Occipital lobe (tissue), 2 donors: ENCODE data around the gene SUV39H1. TPM values are rescaled to one million over a fixed set of nuclear protein-coding genes. Genes with fewer than 3 reads are reported as not detected.
A peak's percentile ranks its signal among the peaks of the same experiment; 100 is the strongest.
"Not testable (repeated sequence)": the region's sequence is repeated elsewhere in the genome, so short reads cannot be mapped to it uniquely, and the experiment has no call there.

Experiments
- DNase-seq: peaks from one replicate; lab custom pipeline; 2025; lab: John Stamatoyannopoulos, UW
- total RNA-seq: library from RNA; depleted of rRNA; stranded (reverse); fragments of >200 nt; gene quantifications from one replicate; pipeline ENCODE4 v1.2.3, GENCODE V29; 2014

Gene SUV39H1, protein sequence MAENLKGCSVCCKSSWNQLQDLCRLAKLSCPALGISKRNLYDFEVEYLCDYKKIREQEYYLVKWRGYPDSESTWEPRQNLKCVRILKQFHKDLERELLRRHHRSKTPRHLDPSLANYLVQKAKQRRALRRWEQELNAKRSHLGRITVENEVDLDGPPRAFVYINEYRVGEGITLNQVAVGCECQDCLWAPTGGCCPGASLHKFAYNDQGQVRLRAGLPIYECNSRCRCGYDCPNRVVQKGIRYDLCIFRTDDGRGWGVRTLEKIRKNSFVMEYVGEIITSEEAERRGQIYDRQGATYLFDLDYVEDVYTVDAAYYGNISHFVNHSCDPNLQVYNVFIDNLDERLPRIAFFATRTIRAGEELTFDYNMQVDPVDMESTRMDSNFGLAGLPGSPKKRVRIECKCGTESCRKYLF
- total RNA-seq = 2.8 TPM

DNA sequence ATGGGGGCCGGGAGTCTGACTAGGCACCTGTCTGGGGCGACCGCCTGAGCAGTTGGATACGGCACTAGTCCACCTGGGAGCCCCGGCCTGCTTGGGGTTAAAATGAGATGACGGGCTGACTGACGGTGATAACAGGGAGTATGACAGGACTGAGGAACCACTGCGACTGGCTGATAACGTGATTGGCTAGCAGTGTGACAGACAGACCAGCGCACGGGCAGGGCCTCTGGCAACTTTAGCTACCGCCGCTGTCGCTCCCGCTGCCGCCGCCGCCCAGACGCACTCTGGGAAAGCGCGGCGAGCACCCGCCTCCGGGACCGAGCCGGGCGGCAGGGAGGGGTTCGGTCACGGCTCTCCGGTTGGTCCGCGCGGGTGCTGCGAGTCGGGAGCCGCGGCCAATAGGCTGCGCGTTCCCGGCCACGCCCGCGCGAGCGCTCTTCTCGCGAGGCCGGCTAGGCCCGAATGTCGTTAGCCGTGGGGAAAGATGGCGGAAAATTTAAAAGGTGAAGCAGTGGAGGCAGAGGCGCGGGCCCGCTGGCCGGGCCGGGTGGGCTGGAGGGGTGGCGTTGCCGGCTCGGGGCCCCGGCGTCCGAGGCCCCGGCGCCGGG is at the start of gene SUV39H1:
Gene SUV39H1 (plus strand): TSS at position 434 of the 608 bp plus-strand sequence. CDS start 51 bp downstream, at position 485.
- DNase-seq = peak; percentile 82

DNA sequence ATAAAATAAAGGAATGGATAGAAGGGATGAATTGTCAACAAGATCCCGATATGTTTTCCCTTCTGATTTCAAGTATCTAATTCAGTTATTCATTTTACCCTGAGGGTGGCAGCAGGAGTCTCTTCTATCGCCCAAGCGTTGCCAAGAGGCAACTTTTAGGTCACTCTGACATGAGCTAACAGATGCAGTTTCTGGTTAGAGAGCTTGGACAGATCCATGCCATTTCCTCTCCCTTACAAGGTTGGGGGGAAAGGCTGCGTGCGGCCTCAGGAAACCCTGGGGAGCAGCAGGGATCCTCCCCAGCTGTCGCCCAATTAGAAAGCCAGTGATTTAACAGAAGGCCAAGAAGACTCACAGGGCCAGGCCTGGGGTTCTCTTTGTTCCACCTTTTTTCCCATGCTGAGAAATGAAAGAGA is 48.2 kb upstream of the SUV39H1 start:
- DNase-seq = peak; percentile 0

DNA sequence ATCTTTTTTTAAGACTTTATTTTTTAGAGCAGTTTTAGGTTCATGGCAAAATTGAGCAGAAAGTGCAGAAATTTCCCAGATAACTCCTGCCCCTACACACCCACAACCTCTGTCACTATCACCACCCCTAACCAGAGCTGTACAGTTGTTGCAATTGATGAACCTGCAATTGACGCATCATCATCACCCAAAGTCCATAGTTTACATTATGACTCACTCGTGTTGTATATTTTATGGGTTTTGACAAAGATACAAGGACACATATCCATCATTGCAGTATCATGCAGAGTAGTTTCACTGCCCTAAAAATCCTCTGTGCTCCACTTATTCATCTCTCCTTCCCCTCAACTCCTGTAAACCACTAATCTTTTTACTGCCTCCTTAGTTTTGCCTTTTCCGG is 47.4 kb upstream of the SUV39H1 start:
- DNase-seq = no peak

DNA sequence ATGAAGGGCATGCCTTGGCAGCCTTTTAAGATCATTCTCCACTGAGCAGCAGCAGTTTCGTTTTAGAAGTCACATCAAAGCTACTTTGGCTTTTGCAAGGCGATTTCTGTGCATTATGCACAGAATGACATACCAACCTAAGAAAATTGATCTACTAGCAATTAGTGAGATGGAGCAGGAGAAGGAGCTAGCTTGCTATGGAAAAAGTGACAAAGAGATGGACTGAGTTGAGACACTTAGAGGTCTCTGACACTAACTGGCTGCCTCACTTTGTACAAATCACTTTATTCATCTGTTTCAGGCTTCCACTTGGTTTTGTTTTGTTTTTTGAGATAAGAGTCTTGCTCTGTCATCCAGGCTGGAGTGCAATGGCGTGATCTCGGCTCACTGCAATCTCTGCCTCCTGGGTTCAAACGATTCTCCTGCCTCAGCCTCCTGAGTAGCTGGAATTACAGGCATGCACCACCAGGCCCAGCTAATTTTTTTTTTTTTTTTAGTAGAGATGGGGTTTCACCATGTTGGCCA is 44.4 kb upstream of the SUV39H1 start:
- not testable (repeated sequence) for DNase-seq

DNA sequence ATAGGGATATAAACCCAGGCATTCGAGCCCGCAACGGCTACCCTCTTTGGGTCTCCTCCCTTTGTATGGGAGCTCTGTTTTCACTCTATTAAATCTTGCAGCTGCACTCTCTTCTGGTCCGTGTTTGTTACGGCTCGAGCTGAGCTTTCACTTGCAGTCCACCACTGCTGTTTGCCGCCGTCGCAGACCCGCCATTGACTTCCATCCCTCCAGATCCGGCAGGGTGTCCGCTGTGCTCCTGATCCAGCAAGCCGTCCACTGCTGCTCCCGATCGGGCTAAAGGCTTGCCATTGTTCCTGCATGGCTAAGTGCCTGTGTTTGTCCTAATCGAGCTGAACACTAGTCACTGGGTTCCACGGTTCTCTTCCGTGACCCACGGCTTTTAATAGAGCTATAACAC is 41.8 kb upstream of the SUV39H1 start:
- DNase-seq = not testable (repeated sequence)

DNA sequence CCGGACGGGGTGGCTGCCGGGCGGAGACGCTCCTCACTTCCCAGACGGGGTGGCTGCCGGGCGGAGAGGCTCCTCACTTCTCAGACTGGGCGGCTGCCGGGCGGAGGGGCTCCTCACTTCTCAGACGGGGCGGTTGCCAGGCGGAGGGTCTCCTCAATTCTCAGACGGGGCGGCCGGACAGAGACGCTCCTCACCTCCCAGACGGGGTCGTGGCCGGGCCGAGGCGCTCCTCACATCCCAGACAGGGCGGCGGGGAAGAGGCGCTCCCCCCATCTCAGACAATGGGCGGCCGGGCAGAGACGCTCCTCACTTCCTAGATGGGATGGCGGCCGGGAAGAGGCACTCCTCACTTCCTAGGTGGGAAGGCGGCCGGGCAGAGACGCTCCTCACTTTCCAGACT is 36.8 kb upstream of the SUV39H1 start:
- DNase-seq = not testable (repeated sequence)

DNA sequence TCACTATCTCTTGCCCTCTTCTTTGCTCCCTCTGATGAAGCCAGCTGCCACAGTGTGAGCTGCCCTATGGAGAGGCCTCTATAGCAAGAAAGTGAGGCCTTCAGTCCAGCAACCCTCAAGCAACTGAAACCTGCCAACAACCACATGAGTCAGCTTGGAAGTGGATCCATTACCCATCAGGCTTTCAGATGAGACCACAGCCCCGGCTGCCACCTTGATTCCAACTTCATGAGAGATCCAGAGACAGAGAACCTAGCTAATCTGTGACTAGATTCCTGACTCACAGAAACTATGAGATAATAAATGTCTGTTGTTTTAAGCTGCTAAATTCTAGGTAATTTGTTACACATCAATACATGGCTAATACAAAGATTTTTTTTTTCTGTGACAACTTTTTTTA is 33.3 kb upstream of the SUV39H1 start:
- no peak for DNase-seq

DNA sequence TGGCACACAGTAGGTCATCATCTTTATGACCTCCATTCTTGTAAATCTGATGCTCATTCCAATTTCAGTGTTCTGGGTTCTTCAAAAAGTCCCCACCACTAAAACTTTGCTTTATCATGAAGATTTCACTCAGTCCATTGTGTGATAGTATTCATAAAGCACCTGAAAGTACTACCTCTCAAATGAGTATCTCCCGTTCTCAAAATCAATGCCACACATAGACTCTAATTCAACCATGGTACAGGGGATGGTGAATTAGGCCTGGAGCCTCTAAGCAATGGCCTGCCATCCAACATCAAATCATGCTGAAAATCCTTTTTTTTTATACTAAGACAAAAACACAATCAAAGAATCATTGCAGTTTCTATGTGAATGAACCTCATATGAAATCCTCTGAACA is 32.4 kb upstream of the SUV39H1 start:
- no peak for DNase-seq

DNA sequence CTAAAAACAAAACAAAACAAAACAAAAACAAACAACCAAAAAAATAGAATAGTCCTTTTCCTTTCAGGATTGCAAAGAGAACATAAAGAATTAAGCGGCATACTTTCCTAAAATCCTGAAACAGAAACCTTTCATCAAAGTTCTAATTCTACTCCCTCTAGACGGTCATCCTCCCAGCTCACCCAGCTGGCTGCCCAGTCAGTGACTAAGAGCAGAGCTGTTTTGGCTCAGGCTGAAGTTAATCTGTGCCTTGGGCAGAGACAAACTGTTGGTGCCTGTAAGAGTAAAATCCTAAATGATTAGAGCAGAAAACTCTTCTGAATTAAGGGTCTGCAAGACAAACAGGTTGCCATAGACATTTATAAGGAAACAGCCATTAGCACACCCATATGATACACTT is 30.5 kb upstream of the SUV39H1 start:
- DNase-seq = no peak

DNA sequence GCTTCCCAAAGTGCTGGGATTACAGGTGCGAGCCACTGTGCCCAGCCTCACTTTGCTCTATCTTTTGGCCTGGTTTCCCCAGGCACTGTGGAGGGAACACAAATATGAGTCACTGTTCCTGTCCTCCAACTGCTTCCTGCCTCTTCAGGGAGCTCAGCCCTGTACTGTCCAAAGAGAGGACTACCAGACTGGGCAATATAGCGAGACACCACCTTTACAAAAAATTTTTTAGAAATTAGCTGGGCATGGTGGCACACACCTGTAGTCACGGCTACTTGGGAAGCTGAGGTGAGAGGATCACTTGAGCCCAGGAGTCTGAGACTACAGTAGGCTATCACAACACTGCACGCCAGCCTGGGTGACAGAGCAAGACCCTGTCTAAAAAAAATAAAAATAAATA is 29.9 kb upstream of the SUV39H1 start:
- no peak for DNase-seq

DNA sequence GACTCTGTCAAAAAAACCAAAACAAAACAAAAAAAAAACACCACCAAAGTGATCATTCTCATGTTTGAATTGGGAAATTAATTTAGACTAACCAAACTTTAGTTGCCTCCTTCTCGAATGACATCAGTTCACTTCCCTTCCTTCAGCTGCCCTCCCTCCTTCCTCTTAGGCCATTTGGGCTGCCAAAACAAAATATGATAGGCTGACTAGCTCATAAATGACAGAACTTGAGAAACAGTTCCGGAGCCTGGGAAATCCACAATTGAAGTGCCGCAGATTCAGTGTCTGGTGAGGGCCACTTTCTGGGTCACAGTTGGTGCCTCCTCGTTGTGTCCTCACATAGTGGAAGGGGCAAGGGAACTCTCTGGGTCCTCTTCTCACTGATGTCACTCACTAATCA is 29.0 kb upstream of the SUV39H1 start:
- DNase-seq = no peak

DNA sequence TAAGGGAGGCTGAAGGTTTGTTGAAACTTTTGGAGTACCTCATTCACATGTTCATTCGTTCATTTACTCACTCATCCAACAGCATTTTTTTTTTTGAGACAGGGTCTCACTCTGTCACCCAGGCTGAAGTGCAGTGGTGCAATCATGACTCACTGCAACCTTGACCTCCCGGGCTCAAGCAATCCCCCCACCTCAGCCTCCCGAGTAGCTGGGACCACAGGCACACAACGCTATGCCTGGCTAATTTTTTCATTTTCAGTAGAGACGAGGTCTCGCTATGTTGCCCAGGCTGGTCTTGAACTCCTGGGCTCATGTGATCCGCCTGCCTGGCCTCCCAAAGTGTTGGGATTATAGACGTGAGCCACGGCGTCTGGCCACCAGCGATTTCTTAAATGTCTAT is 28.3 kb upstream of the SUV39H1 start:
- DNase-seq = not testable (repeated sequence)

DNA sequence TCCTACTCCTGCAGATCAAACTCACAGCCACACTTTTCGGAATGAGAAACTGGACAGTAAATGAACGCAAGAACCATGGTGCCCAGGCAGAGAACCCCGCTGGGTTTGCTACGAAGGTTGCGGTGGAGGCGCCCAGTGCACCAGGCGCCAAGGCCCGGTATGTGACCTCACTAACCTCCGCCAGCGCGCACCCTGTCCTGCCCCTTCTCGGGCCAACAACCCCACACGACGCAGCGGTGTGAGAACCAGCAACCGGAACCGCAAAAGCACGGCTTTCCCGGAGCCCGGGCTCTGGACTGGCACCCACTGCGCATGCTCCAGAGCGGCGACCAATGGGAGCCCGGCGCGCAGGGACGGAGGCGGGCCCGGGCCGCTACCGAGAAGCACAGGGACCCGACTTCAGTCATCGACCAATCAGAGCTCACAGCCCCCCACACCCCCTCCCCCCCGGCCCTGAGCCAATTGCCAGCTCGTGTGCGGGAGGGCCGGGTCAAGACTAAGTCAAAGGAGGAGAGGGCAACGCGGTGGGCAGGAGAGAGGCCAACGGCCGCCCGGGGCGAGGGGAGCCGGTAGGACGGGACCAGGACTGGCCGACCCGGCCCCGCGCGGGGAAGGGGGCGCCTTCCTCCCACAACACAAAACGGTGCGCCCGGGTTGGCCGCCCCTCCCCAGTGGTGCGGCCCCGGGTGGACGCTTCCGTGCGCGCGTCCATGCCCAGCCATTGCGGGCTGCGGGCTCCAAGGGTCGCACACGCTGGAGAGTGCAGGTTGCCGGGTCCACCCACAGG is 20.2 kb upstream of the SUV39H1 start:
- DNase-seq = peak; percentile 85

DNA sequence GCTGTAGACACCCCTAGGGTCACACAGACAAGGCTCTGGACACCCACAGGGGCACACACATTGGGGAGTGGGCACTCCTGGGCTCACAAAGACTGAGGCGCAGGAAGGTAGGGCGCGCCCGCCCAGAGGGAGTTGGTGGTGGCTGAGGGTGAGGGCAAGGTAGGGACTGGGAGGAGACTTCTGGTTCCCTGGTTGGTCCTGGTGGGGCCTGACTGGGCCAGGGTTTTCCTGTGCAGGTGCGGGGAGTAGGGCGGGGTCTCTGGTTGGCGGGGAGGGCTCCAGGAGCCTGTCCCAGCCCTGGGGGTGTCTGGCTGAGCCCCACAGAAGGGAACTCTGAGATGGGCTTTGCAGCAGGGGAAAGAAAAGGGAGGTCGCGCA is 19.7 kb upstream of the SUV39H1 start:
- DNase-seq = no peak

DNA sequence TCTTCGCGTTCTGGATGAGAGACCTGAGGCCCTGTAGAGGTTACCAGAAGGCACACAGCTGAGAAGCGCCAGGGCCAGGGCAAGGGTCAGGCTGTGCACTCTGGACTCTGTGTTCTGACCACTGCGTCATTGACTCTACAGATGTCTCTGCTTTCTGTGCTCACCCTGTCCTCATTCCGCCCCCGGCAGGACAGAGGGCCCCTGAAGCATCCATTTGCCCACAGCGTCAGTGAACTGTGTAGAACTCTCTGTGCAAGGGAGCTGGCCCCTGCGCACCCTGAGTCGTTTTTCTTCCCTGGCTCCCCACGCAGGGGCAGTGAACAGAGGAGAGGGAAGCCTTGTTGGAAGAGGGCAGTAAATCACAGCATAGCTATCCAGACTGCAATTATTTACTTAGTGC is 19.0 kb upstream of the SUV39H1 start:
- DNase-seq = no peak

DNA sequence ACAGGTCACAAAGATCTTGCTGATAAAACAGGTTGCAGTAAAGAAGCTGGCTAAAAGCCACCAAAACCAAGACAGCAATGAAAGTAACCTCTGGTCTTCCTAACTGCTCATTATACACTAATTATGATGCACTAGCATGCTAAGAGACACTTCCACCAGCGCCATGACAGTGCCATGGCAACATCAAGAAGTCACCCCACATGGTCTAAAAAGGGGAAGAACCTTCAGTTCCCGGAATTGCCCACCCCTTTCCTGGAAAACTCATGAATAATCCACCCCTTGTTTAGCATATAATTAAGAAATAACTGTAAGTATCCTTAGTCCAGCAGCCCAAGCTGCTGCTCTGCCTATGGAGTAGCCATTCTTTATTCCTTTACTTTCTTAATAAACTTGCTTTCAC is 16.1 kb upstream of the SUV39H1 start:
- DNase-seq = not testable (repeated sequence)

DNA sequence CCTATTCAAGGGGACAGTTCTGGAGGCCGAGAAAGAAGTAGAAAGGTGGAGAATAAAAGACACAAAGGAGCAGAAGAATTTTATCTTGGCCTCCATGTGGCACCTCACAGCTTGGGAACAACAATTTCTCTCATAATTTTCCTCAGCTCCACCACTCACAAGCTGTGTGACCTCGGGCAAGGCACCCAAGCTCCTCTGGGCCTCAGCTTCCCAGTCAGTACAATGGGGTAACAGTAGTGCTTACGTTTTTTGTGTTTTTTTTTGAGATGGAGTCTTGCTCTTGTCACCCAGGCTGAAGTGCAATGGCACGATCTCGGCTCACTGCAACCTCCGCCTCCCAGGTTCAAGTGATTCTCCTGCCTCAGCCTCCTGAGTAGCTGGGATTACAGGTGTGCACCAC is 15.6 kb upstream of the SUV39H1 start:
- DNase-seq = not testable (repeated sequence)

DNA sequence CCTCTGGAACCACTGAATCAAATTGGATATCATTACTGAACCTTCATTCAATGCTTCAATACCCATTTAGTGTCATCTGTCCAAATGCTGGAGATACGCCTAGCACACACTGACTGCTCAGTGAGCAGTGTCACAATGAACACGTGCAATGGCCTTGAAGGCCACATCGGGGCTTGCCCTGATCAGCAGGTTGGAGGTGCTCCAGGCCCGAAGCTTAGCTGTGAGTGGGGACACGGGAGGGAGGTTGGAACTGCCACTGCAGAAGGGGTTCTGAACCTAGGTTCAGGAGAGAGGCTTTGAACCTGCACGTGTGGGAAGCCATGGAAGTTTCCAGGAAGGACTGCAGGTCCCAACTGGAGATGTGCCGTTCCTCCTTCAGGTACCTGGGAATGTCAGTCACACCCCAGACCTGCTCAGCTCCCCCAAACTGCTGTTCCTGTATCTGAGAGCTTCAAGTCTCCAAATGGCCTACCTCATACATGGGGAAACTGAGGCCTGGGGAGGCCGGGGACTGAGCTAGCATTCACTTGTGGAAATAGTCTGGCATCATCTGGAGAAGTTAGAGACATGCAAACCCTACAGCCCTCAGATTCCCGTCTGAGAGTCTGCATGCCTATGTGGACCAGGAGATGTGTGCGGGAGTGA is 14.9 kb upstream of the SUV39H1 start:
- DNase-seq = no peak

DNA sequence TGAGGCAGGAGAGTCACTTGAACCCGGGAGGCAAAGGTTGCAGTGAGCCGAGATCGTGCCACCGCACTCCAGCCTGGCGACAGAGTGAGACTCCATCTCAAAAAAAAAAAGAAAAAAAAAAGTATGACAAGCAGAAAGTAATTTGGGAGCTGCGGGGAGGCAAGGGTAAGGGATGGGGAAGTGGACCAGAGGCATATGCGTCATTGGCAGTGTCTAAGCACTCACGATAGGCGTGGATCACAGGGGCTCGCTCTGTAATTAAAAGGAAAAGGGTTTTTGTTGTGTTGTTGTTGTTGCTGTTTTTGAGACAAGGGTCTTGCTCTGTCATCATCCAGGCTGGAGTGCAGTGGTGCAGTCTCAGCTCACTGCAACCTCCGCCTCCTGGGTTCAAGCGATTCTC is 13.7 kb upstream of the SUV39H1 start:
- not testable (repeated sequence) for DNase-seq

DNA sequence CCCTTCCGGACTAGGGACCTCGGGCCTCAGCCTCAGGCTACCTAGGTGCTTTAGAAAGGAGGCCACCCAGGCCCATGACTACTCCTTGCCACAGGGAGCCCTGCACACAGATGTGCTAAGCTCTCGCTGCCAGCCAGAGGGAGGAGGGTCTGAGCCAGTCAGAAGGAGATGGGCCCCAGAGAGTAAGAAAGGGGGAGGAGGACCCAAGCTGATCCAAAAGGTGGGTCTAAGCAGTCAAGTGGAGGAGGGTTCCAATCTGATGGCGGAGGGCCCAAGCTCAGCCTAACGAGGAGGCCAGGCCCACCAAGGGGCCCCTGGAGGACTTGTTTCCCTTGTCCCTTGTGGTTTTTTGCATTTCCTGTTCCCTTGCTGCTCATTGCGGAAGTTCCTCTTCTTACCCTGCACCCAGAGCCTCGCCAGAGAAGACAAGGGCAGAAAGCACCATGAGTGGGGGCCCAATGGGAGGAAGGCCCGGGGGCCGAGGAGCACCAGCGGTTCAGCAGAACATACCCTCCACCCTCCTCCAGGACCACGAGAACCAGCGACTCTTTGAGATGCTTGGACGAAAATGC is 13.0 kb upstream of the SUV39H1 start, which contains the start of gene WAS:
Gene WAS (plus strand): TSS at position 389 of the 572 bp plus-strand sequence. CDS start 55 bp downstream, at position 444.
- DNase-seq = no peak

DNA sequence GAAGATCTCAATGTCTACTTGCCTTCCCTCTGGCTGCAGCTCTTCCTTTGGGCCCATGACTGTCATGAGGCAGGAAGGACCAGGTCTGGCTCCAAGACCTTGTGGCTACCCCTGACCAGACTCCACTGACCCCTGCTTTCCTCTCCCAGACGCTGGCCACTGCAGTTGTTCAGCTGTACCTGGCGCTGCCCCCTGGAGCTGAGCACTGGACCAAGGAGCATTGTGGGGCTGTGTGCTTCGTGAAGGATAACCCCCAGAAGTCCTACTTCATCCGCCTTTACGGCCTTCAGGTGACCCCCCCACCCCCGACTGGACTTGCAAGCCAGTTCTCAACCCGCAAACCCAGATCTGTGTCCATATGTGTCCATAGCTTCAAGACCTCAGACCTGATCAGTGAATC is 12.4 kb upstream of the SUV39H1 start:
- DNase-seq = no peak
